Superior temporal gyrus (tissue), 1 donor: ENCODE results near the gene IFIT2.
"Not testable (repeated sequence)": the region's sequence is repeated elsewhere in the genome, so short reads cannot be mapped to it uniquely, and the experiment has no call there.

Source experiments
- DNase-seq: peaks from one replicate; pipeline ENCODE4 v3.0.0-alpha.2; 2016; ENCODE audit errors: extremely low spot score

IFIT2 gene

GRCh38 chr10:89280508-89280907 lies 21.3 kb upstream of the IFIT2 start:
- DNase-seq: peak; percentile 58

GRCh38 chr10:89281606-89282395 lies 20.0 kb upstream of the IFIT2 start:
- no peak for DNase-seq

GRCh38 chr10:89283025-89283935 lies 18.6 kb upstream of the IFIT2 start:
- DNase-seq: no peak

- peak; percentile 83 for DNase-seq
These were observed 17.8 kb upstream of the IFIT2 start for GRCh38 chr10:89283936-89284475.

GRCh38 chr10:89284711-89285110 lies 17.1 kb upstream of the IFIT2 start:
- DNase-seq: not testable (repeated sequence)

- DNase-seq: not testable (repeated sequence)
These were observed 16.5 kb upstream of the IFIT2 start for GRCh38 chr10:89285303-89285702.

GRCh38 chr10:89294721-89295239 lies 7.1 kb upstream of the IFIT2 start:
- no peak for DNase-seq

- DNase-seq: peak; percentile 19
These were observed 6.2 kb upstream of the IFIT2 start for GRCh38 chr10:89295597-89295996.

GRCh38 chr10:89296220-89296648 lies 5.6 kb upstream of the IFIT2 start:
- DNase-seq: peak; percentile 39

GRCh38 chr10:89297356-89297755 lies 4.5 kb upstream of the IFIT2 start:
- no peak for DNase-seq

- no peak for DNase-seq
These were observed 4.1 kb upstream of the IFIT2 start for GRCh38 chr10:89297791-89298190.

GRCh38 chr10:89299031-89299430 lies 2.8 kb upstream of the IFIT2 start:
- DNase-seq: peak; percentile 8

- peak; percentile 87 for DNase-seq
These were observed 614 bp upstream of the IFIT2 start for GRCh38 chr10:89301232-89301631.

GRCh38 chr10:89302625-89303024 lies 779 bp downstream of the IFIT2 start:
- no peak for DNase-seq

- peak; percentile 70 for DNase-seq
These were observed 1.3 kb downstream of the IFIT2 start for GRCh38 chr10:89303161-89303560.

- no peak for DNase-seq
These were observed 2.2 kb downstream of the IFIT2 start for GRCh38 chr10:89304026-89304425.

GRCh38 chr10:89304446-89304845 lies 2.6 kb downstream of the IFIT2 start:
- DNase-seq: peak; percentile 42

GRCh38 chr10:89304925-89305324 lies 3.1 kb downstream of the IFIT2 start:
- peak; percentile 11 for DNase-seq

- no peak for DNase-seq
These were observed 4.1 kb downstream of the IFIT2 start for GRCh38 chr10:89305766-89306433.

- DNase-seq: peak; percentile 57
These were observed 4.8 kb downstream of the IFIT2 start for GRCh38 chr10:89306434-89307268.

- DNase-seq: no peak
These were observed 5.4 kb downstream of the IFIT2 start for GRCh38 chr10:89307269-89307577.
